Activated naive CD4-positive, alpha-beta T cell treated with anti-CD3 and anti-CD28 coated beads, Interleukin-2, amount 10 ng/mL, durations not matched to agents 7 days and 5 days (primary cell): ENCODE measurements around the gene HOXA2.

Experiments used
- CTCF ChIA-PET: fragments of 350-600 bp; sonication (Branson Sonifier 250); formaldehyde crosslinking; loops from one replicate; lab custom pipeline; 2021; ENCODE audit warnings: antibody characterized with exemption; lab: Charles Lee
- DNase-seq: peaks from one replicate; pipeline ENCODE4 v3.0.0-alpha.2; 2020
- H3K27ac Mint-ChIP-seq: one replicate; pipeline ENCODE4 v1.8.0; 2021; ENCODE audit warnings: mild to moderate bottlenecking, moderate library complexity, mixed read lengths
- H3K27me3 Mint-ChIP-seq: one replicate; pipeline ENCODE4 v1.8.0; 2021; ENCODE audit warnings: mild to moderate bottlenecking, mixed read lengths
- H3K36me3 Mint-ChIP-seq: one replicate; pipeline ENCODE4 v1.8.0; 2021; ENCODE audit warnings: mixed read lengths
- H3K4me1 Mint-ChIP-seq: one replicate; pipeline ENCODE4 v1.8.0; 2021; ENCODE audit warnings: mixed read lengths
- H3K4me3 Mint-ChIP-seq: one replicate; pipeline ENCODE4 v1.8.0; 2021; ENCODE audit warnings: mild to moderate bottlenecking, moderate library complexity, mixed read lengths
- H3K9me3 Mint-ChIP-seq: one replicate; pipeline ENCODE4 v1.8.0; 2021; ENCODE audit warnings: mixed read lengths

HOXA2 gene

DNA sequence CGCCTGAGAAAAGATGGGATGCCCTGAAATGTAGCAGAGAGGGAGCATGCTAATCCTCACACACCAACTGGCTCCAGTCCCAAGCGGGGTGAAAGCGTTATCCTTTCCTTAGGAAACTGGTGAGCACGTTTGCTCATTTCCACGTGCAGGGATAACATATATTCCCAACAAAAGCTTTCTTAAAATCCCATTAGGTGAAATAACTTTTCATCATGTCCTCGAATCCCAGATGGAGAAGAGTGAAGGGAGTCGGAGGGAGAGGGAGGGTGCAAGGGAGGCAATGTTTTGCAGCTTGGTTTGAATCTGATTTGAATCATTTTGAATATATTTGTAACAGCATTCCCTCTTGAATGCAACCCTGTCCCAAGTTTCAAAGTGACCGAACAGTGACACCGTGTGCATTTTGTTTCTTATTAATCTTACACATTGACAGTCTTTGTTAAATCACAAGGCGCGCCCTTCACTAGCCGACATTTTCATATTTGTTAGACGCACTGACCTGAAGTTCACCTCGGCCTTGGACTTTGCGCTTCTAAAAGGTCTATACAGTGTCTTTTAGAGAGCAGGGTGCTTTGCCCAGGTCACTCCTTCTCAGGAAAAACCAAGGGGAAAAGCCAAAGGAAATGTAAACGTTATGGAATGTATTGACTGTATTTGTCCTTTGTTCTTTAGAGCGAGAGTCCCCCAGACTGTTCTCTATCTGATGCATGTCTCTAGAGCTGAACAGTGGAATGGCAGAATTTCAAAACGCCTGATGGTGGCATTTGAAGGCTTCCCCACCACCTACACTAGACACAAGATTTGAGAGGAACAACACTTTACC, 31.1 kb upstream of the HOXA2 start:
- no peak for DNase-seq
- no peak overlapping the region for H3K27ac Mint-ChIP-seq
- H3K4me1 Mint-ChIP-seq: peaks cover 16% of the 10 kb centered on the region
- H3K4me3 Mint-ChIP-seq: no peak overlapping the region
- H3K27me3 Mint-ChIP-seq: peaks cover 62% of the 10 kb centered on the region
- CTCF ChIA-PET: no interaction called here
- H3K9me3 Mint-ChIP-seq: no peaks in the 10 kb centered on the region
- no peaks in the 10 kb centered on the region for H3K36me3 Mint-ChIP-seq

GRCh38 chr7:27132978-27133377, 30.5 kb upstream of the HOXA2 start:
- H3K36me3 Mint-ChIP-seq: no peaks in the 10 kb centered on the region
- CTCF ChIA-PET: no interaction called here
- no peak for DNase-seq
- H3K4me1 Mint-ChIP-seq: peaks cover 16% of the 10 kb centered on the region
- H3K9me3 Mint-ChIP-seq: no peaks in the 10 kb centered on the region
- H3K4me3 Mint-ChIP-seq: no peak overlapping the region
- H3K27me3 Mint-ChIP-seq: peaks cover 60% of the 10 kb centered on the region
- no peak overlapping the region for H3K27ac Mint-ChIP-seq

DNA sequence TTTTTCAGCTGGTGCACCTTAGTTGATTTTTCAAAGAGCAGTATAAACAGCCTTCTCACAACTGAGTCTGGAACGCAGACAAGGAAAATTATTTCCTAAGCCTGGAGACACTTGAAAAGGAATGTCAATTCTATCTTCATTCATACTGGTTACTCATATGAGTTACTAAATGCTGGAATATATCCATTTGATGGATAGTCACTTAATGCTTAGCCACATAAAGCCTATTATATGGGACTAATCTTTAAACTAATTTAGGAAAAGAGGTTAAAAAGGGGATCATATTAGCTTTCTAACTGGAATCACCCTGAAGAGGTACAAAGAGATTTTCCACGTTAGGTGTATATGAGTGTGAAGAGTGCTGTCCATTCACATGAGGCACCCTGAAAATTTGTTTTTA, 29.7 kb upstream of the HOXA2 start:
- Mint-ChIP-seq H3K36me3 (no peaks in the 10 kb centered on the region), H3K27me3 (peaks cover 54% of the 10 kb centered on the region), H3K4me3 (no peak overlapping the region), H3K4me1 (peaks cover 16% of the 10 kb centered on the region), H3K9me3 (no peaks in the 10 kb centered on the region), H3K27ac (no peak overlapping the region)
- CTCF ChIA-PET: no interaction called here
- DNase-seq: no peak

DNA sequence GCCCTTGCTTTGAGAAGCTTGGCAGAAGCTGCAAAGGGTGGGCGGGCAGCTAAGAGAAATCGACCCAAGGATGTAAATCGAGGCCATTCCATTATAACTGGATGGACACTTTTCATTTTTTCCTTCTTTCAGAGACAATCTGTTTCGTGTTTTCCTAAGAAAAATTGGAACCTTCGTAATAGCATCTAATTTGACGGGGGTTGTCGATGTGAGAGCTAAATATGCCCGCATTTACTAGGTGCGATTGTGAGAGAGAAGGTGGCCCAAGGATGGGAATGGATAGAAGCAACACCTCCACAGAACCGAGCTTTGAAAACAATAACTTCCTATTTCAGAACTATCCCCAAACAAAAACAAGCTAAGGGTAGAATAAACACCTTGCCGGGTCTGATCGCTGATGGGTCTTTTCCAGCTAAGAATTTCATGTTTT, 28.9 kb upstream of the HOXA2 start:
- no peak overlapping the region for H3K27ac Mint-ChIP-seq
- peak overlapping the region; percentile 43 for H3K4me3 Mint-ChIP-seq

DNA sequence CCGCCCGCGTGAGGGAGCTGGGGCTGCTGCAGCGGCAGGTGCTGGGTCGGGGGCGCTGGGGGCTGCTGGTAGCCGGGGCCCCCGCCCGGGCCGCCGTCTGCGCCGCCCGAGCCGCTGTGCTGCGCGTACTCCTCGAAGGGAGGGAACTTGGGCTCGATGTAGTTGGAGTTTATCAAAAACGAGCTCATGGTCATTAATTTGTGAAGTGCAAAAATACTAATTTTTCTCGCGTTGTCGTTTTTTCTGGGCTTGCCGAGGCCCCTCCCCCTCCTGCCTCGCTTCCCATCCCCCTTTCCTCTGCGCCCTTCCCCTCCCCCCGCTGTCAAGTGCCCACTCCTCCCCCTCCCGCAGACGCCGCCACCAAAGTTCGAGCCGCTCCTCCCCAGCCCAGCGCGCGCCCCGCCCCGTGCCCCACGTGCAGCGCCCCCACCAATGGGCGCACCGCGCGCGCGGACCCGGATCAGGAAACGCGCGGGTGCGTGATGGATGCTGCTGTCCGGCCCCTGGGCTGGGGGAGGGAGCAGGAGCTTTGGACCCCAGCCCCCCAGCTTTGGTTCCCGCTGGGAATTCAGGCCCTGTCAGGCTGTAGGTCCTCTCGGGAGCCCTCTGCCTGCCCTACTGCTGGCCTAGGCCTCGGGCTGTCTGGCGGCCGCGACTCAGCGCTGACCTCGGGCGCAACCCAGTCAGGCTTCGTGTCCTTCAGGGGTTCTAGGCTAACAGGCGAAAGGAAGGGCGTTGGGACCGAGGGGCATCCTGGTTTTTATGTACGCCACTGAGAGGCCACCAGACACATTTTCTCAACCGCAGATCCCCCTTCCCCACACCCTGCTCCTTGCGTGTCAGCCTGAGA, 28.3 kb upstream of the HOXA2 start, which contains the start of gene HOXA4:
Gene HOXA4, minus strand, starts transcription at position 218 of the 850 bp plus-strand sequence. Its CDS starts 24 bp downstream, at position 194.
- Mint-ChIP-seq H3K4me1 (peaks cover 16% of the 10 kb centered on the region), H3K27me3 (peaks cover 44% of the 10 kb centered on the region), H3K36me3 (no peaks in the 10 kb centered on the region), H3K4me3 (peak within 1 kb of the TSS; percentile 43), H3K9me3 (no peaks in the 10 kb centered on the region), H3K27ac (no peak within 1 kb of the TSS)
- DNase-seq: peak; percentile 62
- CTCF ChIA-PET: no interaction called here

More for the DNA sequence above, 28.9 kb upstream of the HOXA2 start:
- DNase-seq: no peak
- H3K9me3 Mint-ChIP-seq: no peaks in the 10 kb centered on the region
- H3K27me3 Mint-ChIP-seq: peaks cover 50% of the 10 kb centered on the region
- H3K4me1 Mint-ChIP-seq: peaks cover 16% of the 10 kb centered on the region
- CTCF ChIA-PET: no interaction called here
- H3K36me3 Mint-ChIP-seq: no peaks in the 10 kb centered on the region

DNA sequence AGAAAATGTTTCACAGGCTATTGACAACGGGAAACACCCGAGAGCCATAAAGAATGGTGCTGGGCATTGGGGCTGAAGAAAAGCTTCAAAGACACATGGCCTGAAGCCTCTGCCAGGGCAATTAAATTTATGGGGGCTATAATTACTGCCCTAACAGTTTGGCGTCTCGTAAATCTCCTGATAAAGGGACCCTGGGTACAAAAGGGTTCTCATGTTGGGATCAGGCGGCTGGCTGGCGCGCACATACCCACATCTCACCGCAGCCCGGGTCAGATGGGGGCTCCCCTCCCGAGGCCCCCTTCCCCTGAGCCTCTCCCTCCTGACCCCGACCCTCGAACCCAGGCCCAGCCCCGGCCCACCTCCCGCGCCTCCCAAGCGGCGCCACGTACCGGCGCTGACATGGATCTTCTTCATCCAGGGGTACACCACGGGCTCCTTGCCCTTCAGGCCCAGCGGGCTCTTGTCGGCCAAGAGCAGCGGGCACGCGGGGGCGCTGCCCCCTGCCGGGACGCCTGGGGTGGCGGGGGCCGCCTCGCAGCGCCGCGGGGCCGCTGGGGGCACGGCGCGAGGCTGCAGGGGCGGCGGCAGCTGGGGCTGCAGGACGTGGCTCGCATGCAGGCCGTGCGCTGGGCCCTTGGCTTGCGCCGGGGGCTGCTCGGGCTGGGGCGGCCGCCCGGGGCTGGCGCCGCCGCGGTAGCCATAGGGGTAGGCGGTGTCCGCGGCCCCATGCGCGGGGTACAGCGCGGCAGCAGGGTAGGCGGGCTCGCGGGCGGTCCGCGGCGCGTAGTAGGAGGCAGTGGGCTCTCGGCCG, 27.5 kb upstream of the HOXA2 start:
- no peaks in the 10 kb centered on the region for H3K36me3 Mint-ChIP-seq
- DNase-seq: no peak

GRCh38 chr7:27128776-27129728, 26.6 kb upstream of the HOXA2 start:
- CTCF ChIA-PET: interaction anchor here (1.3 to 1.6 kb wide), 2 partner anchors 9 to 21 kb away, joined by 3 to 4 read pairs; no protein-coding TSS in a partner anchor
- H3K4me1 Mint-ChIP-seq: peaks cover 4% of the 10 kb centered on the region
- no peaks in the 10 kb centered on the region for H3K9me3 Mint-ChIP-seq
- no peak overlapping the region for H3K4me3 Mint-ChIP-seq
- no peak overlapping the region for H3K27ac Mint-ChIP-seq
- H3K36me3 Mint-ChIP-seq: no peaks in the 10 kb centered on the region
- H3K27me3 Mint-ChIP-seq: peaks cover 38% of the 10 kb centered on the region
- no peak for DNase-seq

More for the DNA sequence above, 27.5 kb upstream of the HOXA2 start:
- H3K27ac Mint-ChIP-seq: no peak overlapping the region
- H3K9me3 Mint-ChIP-seq: no peaks in the 10 kb centered on the region
- no peak overlapping the region for H3K4me3 Mint-ChIP-seq
- peaks cover 44% of the 10 kb centered on the region for H3K27me3 Mint-ChIP-seq
- H3K4me1 Mint-ChIP-seq: peaks cover 12% of the 10 kb centered on the region
- CTCF ChIA-PET: interaction anchor here (1.6 kb wide), 1 partner anchor 20 kb away, joined by 4 read pairs; no protein-coding TSS in a partner anchor

DNA sequence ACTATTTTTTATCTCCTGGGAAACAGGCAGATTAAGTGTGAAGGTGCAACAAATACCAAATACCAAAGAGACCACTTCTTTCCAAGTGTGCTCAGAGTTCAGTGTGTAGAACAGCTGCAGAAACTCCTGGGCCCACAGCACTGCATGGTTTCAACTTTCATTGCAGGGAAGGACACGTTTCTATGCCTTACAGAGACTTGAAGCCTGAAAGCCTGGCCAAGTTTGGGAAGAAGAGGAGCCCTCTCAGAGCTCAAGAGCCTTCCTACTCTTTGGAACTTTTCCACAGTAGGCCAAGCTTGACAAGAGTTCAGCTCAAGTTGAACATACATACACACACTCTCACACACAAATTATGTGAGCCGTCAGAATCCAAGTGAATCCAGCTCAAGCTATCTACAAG, 25.6 kb upstream of the HOXA2 start:
- peaks cover 35% of the 10 kb centered on the region for H3K27me3 Mint-ChIP-seq
- CTCF ChIA-PET: interaction anchor here (1.3 to 1.6 kb wide), 2 partner anchors 8 to 22 kb away, joined by 3 to 4 read pairs; no protein-coding TSS in a partner anchor

DNA sequence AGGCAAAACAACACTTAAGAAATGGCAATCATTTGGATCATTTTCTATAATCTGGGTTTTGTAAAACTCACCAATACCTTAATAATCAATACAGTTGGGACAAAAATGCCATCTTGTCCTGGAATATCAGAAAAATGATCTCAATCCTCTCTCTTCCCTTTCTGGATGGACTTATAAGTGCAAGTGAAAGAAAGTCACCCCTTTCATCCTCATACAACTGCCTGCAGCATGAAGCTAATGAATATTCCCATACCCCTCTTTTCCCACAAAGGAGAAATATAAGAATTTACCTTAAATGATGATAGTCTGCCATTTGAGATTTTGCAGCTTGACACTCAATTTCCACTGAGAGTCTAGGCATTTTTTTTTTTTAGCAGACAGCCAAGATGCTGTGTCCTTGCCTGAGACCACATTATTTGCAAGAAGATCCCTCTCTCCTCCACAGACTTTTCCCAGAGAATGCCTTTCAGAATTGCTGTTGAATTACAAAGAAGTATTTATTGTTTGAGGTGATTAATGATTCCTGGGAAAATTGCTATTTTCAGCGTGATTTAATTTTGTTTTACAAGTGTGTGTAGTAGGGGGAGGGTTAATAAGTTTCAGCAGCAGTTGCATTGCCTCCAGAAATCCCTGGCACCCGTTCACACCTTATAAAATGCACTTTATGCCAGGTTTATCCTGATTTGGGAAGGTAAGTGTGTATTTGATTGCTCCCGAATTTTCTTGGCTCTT, 24.3 kb upstream of the HOXA2 start:
- peaks cover 33% of the 10 kb centered on the region for H3K27me3 Mint-ChIP-seq

More for the DNA sequence above, 25.6 kb upstream of the HOXA2 start:
- H3K4me3 Mint-ChIP-seq: no peak overlapping the region
- H3K36me3 Mint-ChIP-seq: no peaks in the 10 kb centered on the region
- H3K9me3 Mint-ChIP-seq: no peaks in the 10 kb centered on the region
- no peaks in the 10 kb centered on the region for H3K4me1 Mint-ChIP-seq
- no peak overlapping the region for H3K27ac Mint-ChIP-seq
- no peak for DNase-seq

DNA sequence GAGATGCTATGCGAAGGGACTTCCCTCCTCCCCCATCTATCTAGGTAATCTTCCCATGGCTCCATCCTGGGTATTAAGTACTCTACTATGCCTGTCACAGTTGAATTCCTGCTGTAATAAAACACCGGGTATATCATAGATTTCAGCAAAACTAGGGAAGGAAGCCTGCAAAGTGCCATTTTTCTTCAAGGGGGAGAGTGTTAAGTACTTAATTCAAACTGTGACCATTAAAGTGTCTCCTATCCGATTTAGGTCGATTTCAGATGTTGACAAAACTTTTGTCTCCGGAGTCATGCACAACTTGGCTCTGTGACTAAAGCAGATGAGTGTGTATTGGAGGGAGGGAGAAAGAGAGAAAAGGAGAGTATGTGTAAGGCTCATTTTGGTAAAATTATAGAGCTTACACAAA, 23.5 kb upstream of the HOXA2 start:
- Mint-ChIP-seq H3K9me3 (no peaks in the 10 kb centered on the region), H3K27me3 (peaks cover 26% of the 10 kb centered on the region)

More for the DNA sequence above, 24.3 kb upstream of the HOXA2 start:
- Mint-ChIP-seq H3K4me3 (no peak overlapping the region), H3K36me3 (no peaks in the 10 kb centered on the region), H3K27ac (no peak overlapping the region), H3K4me1 (no peaks in the 10 kb centered on the region), H3K9me3 (no peaks in the 10 kb centered on the region)
- DNase-seq: no peak
- CTCF ChIA-PET: no interaction called here

GRCh38 chr7:27124902-27125689, 22.6 kb upstream of the HOXA2 start:
- Mint-ChIP-seq H3K9me3 (no peaks in the 10 kb centered on the region), H3K4me1 (no peaks in the 10 kb centered on the region), H3K4me3 (no peak overlapping the region), H3K36me3 (no peaks in the 10 kb centered on the region), H3K27me3 (peaks cover 26% of the 10 kb centered on the region), H3K27ac (no peak overlapping the region)
- no peak for DNase-seq
- CTCF ChIA-PET: no interaction called here

More for the DNA sequence above, 23.5 kb upstream of the HOXA2 start:
- H3K4me3 Mint-ChIP-seq: no peak overlapping the region
- no peak overlapping the region for H3K27ac Mint-ChIP-seq
- no peaks in the 10 kb centered on the region for H3K36me3 Mint-ChIP-seq
- H3K4me1 Mint-ChIP-seq: no peaks in the 10 kb centered on the region
- no peak for DNase-seq
- CTCF ChIA-PET: no interaction called here
